Measurements from ENCODE around the gene STRN. TPM values are rescaled to one million over a fixed set of nuclear protein-coding genes. Genes with fewer than 3 reads are reported as not detected.
"Not testable (repeated sequence)": the region's sequence is repeated elsewhere in the genome, so short reads cannot be mapped to it uniquely, and the experiment has no call there.

The STRN gene
- total RNA-seq, 5 donors from 2014 or later (not counting 1 experiment from before 2014, with no cell fraction given), result 27.8 to 31.5 (median 28.6) TPM

DNA sequence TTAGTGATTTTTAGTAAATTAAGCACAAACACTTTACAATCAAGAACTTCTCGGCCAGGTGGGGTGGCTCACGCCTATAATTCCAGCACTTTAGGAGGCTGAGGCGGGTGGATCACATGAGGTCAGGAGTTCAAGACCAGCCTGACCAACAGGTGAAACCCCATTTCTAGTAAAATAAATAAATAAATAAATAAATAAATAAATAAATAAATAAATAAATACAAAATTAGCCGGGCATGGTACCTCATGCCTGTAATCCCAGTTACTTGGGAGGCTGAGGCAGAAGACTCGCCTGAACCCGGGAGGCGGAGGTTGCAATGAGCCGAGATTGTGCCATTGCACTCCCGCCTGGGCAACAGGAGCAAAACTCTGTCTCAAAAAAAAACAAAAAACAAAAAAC, 79.2 kb downstream of the STRN start:
- H3K36me3 Mint-ChIP-seq, result peaks cover 53% of the 10 kb centered on the region
- peaks cover 0 to 35% of the 10 kb centered on the region in 2 donors for H3K36me3 ChIP-seq (ENCODE audit: control insufficient read depth in 2 of 2, extremely low read depth in 1 of 2, insufficient read depth in 1 of 2, low read length in 1 of 2)
- H3K9me3 Mint-ChIP-seq; H3K27me3 Mint-ChIP-seq; POLR2A ChIA-PET; H3K4me3 Mint-ChIP-seq; H3K27ac ChIP-seq (ENCODE audit: low read length); H3K4me1 ChIP-seq (ENCODE audit: control insufficient read depth in 1 of 2, extremely low read depth in 1 of 2, insufficient read depth in 2 of 2, low read length in 2 of 2); DNase-seq; H3K27me3 ChIP-seq (replicated peaks in 1 of 2; ENCODE audit: control insufficient read depth in 2 of 2, extremely low read depth in 1 of 2, insufficient read depth in 2 of 2, low read length in 1 of 2); H3K9me3 ChIP-seq; H3K27ac Mint-ChIP-seq; CTCF ChIA-PET; ATAC-seq (replicated peaks in 1 of 4); H3K4me1 Mint-ChIP-seq; H3K4me3 ChIP-seq (ENCODE audit: control insufficient read depth in 1 of 2, extremely low read depth in 1 of 2, low read length in 1 of 2): not testable (repeated sequence)
- 100% methylated on average over 1 of the region's 9 CpGs for WGBS (ENCODE audit: insufficient coverage)

- Mint-ChIP-seq H3K27me3 (no peaks in the 10 kb centered on the region), H3K9me3 (no peaks in the 10 kb centered on the region), H3K4me3 (no peak overlapping the region), H3K27ac (no peak overlapping the region), H3K36me3 (peaks cover 54% of the 10 kb centered on the region), H3K4me1 (peaks cover 0 to 2% (median 2%) of the 10 kb centered on the region in 3 donors)
- Histone ChIP-seq H3K27me3 (replicated peaks in 1 of 2; ENCODE audit: control insufficient read depth in 2 of 2, extremely low read depth in 1 of 2, insufficient read depth in 2 of 2, low read length in 1 of 2) (no peaks in the 10 kb centered on the region), H3K36me3 (ENCODE audit: control insufficient read depth in 2 of 2, extremely low read depth in 1 of 2, insufficient read depth in 1 of 2, low read length in 1 of 2) (peaks cover 0 to 35% of the 10 kb centered on the region in 2 donors), H3K27ac (ENCODE audit: low read length) (no peak overlapping the region), H3K4me1 (ENCODE audit: control insufficient read depth in 1 of 2, extremely low read depth in 1 of 2, insufficient read depth in 2 of 2, low read length in 2 of 2) (no peaks in the 10 kb centered on the region), H3K4me3 (ENCODE audit: control insufficient read depth in 1 of 2, extremely low read depth in 1 of 2, low read length in 1 of 2) (no peak overlapping the region), H3K9me3 (no peaks in the 10 kb centered on the region)
- no CpG with 5 or more reads among the region's 1 CpG for WGBS (ENCODE audit: insufficient coverage)
- CTCF ChIA-PET, result no interaction called here
- ATAC-seq (replicated peaks in 1 of 4) (no peak), DNase-seq (no peak)
- POLR2A ChIA-PET, result interaction anchor here in 1 of 2 donors (0.6 kb wide), 1 partner anchor 1842 kb away, joined by 6 read pairs; no protein-coding TSS in a partner anchor
Measured at GRCh38 chr2:36886664-36887063, 79.7 kb downstream of the STRN start.

DNA sequence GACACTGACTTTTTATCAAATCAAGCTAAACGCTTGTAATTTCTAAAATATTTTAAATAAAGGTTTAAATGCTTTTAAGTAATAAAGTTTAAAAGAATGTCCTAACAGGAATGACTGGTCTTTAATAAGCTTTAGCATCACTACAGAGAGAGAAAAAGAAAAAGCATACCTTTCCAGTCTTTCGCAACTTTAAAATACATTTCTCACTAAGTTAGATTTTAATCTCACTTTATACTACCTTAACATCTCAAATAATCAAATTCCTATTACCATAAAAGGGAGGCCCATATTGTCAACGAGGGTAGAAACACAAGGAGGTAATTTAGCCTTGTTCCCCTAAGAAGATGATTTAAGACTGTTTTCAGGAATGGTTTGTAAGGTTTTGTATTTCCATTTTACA, 80.7 kb downstream of the STRN start:
- H3K27ac Mint-ChIP-seq, result no peak overlapping the region
- no peaks in the 10 kb centered on the region for H3K9me3 Mint-ChIP-seq
- no CpG with 5 or more reads among the region's 3 CpGs for WGBS (ENCODE audit: insufficient coverage)
- ChIA-PET POLR2A (interaction anchor here in 1 of 2 donors (0.6 kb wide), 1 partner anchor 295 kb away, joined by 3 read pairs; no protein-coding TSS in a partner anchor), CTCF (no interaction called here)
- no peak overlapping the region for H3K27ac ChIP-seq (ENCODE audit: low read length)
- no peaks in the 10 kb centered on the region for H3K9me3 ChIP-seq
- ATAC-seq (replicated peaks in 1 of 4) (no peak), DNase-seq (no peak)
- H3K4me3 Mint-ChIP-seq, result no peak overlapping the region
- no peaks in the 10 kb centered on the region for H3K4me1 ChIP-seq (ENCODE audit: control insufficient read depth in 1 of 2, extremely low read depth in 1 of 2, insufficient read depth in 2 of 2, low read length in 2 of 2)
- H3K36me3 ChIP-seq (ENCODE audit: control insufficient read depth in 2 of 2, extremely low read depth in 1 of 2, insufficient read depth in 1 of 2, low read length in 1 of 2), result peaks cover 0 to 35% of the 10 kb centered on the region in 2 donors
- peaks cover 0 to 2% (median 2%) of the 10 kb centered on the region in 3 donors for H3K4me1 Mint-ChIP-seq
- no peaks in the 10 kb centered on the region for H3K27me3 Mint-ChIP-seq
- H3K27me3 ChIP-seq (replicated peaks in 1 of 2; ENCODE audit: control insufficient read depth in 2 of 2, extremely low read depth in 1 of 2, insufficient read depth in 2 of 2, low read length in 1 of 2), result no peaks in the 10 kb centered on the region
- no peak overlapping the region for H3K4me3 ChIP-seq (ENCODE audit: control insufficient read depth in 1 of 2, extremely low read depth in 1 of 2, low read length in 1 of 2)
- H3K36me3 Mint-ChIP-seq, result peaks cover 54% of the 10 kb centered on the region

- Histone ChIP-seq H3K9me3 (no peaks in the 10 kb centered on the region), H3K36me3 (ENCODE audit: control insufficient read depth in 2 of 2, extremely low read depth in 1 of 2, insufficient read depth in 1 of 2, low read length in 1 of 2) (peaks cover 4 to 29% of the 10 kb centered on the region in 2 donors), H3K27me3 (replicated peaks in 1 of 2; ENCODE audit: control insufficient read depth in 2 of 2, extremely low read depth in 1 of 2, insufficient read depth in 2 of 2, low read length in 1 of 2) (no peaks in the 10 kb centered on the region), H3K4me1 (ENCODE audit: control insufficient read depth in 1 of 2, extremely low read depth in 1 of 2, insufficient read depth in 2 of 2, low read length in 2 of 2) (no peaks in the 10 kb centered on the region), H3K4me3 (ENCODE audit: control insufficient read depth in 1 of 2, extremely low read depth in 1 of 2, low read length in 1 of 2) (no peak overlapping the region), H3K27ac (ENCODE audit: low read length) (no peak overlapping the region)
- ATAC-seq (replicated peaks in 1 of 4) (no peak), DNase-seq (no peak)
- WGBS (ENCODE audit: insufficient coverage), result 100% methylated on average over 2 of the region's 3 CpGs
- ChIA-PET POLR2A (no interaction called here), CTCF (no interaction called here)
- Mint-ChIP-seq H3K27me3 (no peaks in the 10 kb centered on the region), H3K27ac (no peak overlapping the region), H3K36me3 (peaks cover 44% of the 10 kb centered on the region), H3K9me3 (no peaks in the 10 kb centered on the region), H3K4me3 (no peak overlapping the region), H3K4me1 (no peaks in the 10 kb centered on the region)
Measured at GRCh38 chr2:36882532-36882931, 83.8 kb downstream of the STRN start.

- ChIA-PET POLR2A (no interaction called here), CTCF (no interaction called here)
- H3K36me3 ChIP-seq (ENCODE audit: control insufficient read depth in 2 of 2, extremely low read depth in 1 of 2, insufficient read depth in 1 of 2, low read length in 1 of 2), result peaks cover 4 to 36% of the 10 kb centered on the region in 2 donors
- no peaks in the 10 kb centered on the region for H3K4me1 ChIP-seq (ENCODE audit: control insufficient read depth in 1 of 2, extremely low read depth in 1 of 2, insufficient read depth in 2 of 2, low read length in 2 of 2)
- H3K4me1 Mint-ChIP-seq, result no peaks in the 10 kb centered on the region
- H3K9me3 ChIP-seq, result no peaks in the 10 kb centered on the region
- no peak overlapping the region for H3K27ac Mint-ChIP-seq
- no peak overlapping the region for H3K4me3 ChIP-seq (ENCODE audit: control insufficient read depth in 1 of 2, extremely low read depth in 1 of 2, low read length in 1 of 2)
- no peak for ATAC-seq (replicated peaks in 1 of 4)
- H3K36me3 Mint-ChIP-seq, result peaks cover 47% of the 10 kb centered on the region
- no peaks in the 10 kb centered on the region for H3K27me3 ChIP-seq (replicated peaks in 1 of 2; ENCODE audit: control insufficient read depth in 2 of 2, extremely low read depth in 1 of 2, insufficient read depth in 2 of 2, low read length in 1 of 2)
- no peak overlapping the region for H3K4me3 Mint-ChIP-seq
- H3K27me3 Mint-ChIP-seq, result no peaks in the 10 kb centered on the region
- WGBS (ENCODE audit: insufficient coverage), result no CpG with 5 or more reads among the region's 1 CpG
- no peaks in the 10 kb centered on the region for H3K9me3 Mint-ChIP-seq
- no peak for DNase-seq
- no peak overlapping the region for H3K27ac ChIP-seq (ENCODE audit: low read length)
Measured at GRCh38 chr2:36881816-36882215, 84.5 kb downstream of the STRN start.

- H3K4me1 ChIP-seq (ENCODE audit: control insufficient read depth in 1 of 2, extremely low read depth in 1 of 2, insufficient read depth in 2 of 2, low read length in 2 of 2), result no peaks in the 10 kb centered on the region
- WGBS (ENCODE audit: insufficient coverage), result no CpG with 5 or more reads among the region's 4 CpGs
- H3K36me3 ChIP-seq (ENCODE audit: control insufficient read depth in 2 of 2, extremely low read depth in 1 of 2, insufficient read depth in 1 of 2, low read length in 1 of 2), result peaks cover 12 to 38% of the 10 kb centered on the region in 2 donors
- H3K27me3 ChIP-seq (replicated peaks in 1 of 2; ENCODE audit: control insufficient read depth in 2 of 2, extremely low read depth in 1 of 2, insufficient read depth in 2 of 2, low read length in 1 of 2), result no peaks in the 10 kb centered on the region
- no peak overlapping the region for H3K4me3 ChIP-seq (ENCODE audit: control insufficient read depth in 1 of 2, extremely low read depth in 1 of 2, low read length in 1 of 2)
- no peak overlapping the region for H3K27ac ChIP-seq (ENCODE audit: low read length)
- DNase-seq (no peak), ATAC-seq (replicated peaks in 1 of 4) (no peak)
- Mint-ChIP-seq H3K9me3 (peaks cover 0 to 4% (median 0%) of the 10 kb centered on the region in 3 donors), H3K4me3 (no peak overlapping the region), H3K36me3 (peaks cover 47% of the 10 kb centered on the region), H3K27ac (no peak overlapping the region), H3K27me3 (no peaks in the 10 kb centered on the region), H3K4me1 (no peaks in the 10 kb centered on the region)
- CTCF ChIA-PET, result no interaction called here
- no peaks in the 10 kb centered on the region for H3K9me3 ChIP-seq
- POLR2A ChIA-PET, result no interaction called here
Measured at GRCh38 chr2:36878429-36878828, 87.9 kb downstream of the STRN start.
